A673 (cell line): ENCODE measurements around the gene TPM4.

ENCODE experiments used
- EZH2 ChIP-seq: fragments of 200-600 bp; sonication (generic); IDR thresholded peaks from 2 replicates; pipeline ENCODE4 v1.6.1; 2017; ENCODE audit warnings: borderline replicate concordance, low read depth, mild to moderate bottlenecking, mixed read lengths, antibody characterized with exemption, low read length; ENCODE audit not compliant: poor library complexity, severe bottlenecking
- TF ChIP-seq, protein P1 (sequence below): fragments of 300-800, 200-600 bp; sonication (generic); conservative IDR thresholded peaks from 2 replicates; pipeline ENCODE4 v1.5.1; 2017; ENCODE audit warnings: low read depth, mild to moderate bottlenecking, antibody characterized with exemption, low read length, moderate library complexity, mixed read lengths

DNA sequence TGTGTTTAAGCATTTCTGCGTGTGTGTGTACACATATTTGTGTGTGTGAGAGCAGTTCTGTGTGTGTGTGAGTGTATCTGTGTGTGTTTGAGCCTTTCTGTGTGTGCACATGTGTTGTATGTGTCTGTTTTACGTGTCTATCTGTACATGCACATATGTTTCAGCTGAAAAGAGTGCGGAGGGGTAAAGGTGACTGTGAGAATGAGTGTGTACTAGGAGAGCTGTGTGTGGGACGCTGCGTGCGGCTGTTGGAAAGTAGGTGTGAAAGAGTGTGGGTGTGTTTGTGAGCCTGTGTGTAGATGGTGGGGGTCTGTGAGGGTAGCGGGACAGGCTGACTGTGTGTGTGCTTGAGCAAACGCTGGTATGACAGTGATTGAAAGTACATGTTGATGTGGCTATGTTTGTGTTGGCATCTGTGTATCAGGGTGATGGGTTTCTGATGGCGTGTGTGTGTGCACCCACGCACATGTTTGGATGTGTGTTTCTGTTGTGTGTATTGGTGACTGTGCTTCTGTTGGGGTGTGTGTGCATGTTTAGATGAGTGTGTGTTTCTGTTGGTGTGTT is 7.5 kb upstream of the TPM4 start:
- TF ChIP-seq, protein P1, sequence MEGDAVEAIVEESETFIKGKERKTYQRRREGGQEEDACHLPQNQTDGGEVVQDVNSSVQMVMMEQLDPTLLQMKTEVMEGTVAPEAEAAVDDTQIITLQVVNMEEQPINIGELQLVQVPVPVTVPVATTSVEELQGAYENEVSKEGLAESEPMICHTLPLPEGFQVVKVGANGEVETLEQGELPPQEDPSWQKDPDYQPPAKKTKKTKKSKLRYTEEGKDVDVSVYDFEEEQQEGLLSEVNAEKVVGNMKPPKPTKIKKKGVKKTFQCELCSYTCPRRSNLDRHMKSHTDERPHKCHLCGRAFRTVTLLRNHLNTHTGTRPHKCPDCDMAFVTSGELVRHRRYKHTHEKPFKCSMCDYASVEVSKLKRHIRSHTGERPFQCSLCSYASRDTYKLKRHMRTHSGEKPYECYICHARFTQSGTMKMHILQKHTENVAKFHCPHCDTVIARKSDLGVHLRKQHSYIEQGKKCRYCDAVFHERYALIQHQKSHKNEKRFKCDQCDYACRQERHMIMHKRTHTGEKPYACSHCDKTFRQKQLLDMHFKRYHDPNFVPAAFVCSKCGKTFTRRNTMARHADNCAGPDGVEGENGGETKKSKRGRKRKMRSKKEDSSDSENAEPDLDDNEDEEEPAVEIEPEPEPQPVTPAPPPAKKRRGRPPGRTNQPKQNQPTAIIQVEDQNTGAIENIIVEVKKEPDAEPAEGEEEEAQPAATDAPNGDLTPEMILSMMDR, result no peak
- TF ChIP-seq EZH2, result no peak
